Left forelimb (tissue), 1 donor: ENCODE data around the gene PTPRQ.
"Not testable (repeated sequence)": the region's sequence is repeated elsewhere in the genome, so short reads cannot be mapped to it uniquely, and the experiment has no call there.

Source experiments
- DNase-seq: peaks from one replicate; pipeline ENCODE4 v3.0.0-alpha.2; 2018; ENCODE audit warnings: low spot score

PTPRQ gene

GRCh38 chr12:80470403-80470802 lies 26.4 kb downstream of the PTPRQ start:
- no peak for DNase-seq

- DNase-seq, result no peak
Measured at GRCh38 chr12:80472236-80472635, 28.2 kb downstream of the PTPRQ start.

- DNase-seq, result peak; percentile 65
Measured at GRCh38 chr12:80472911-80473500, 29.0 kb downstream of the PTPRQ start.

GRCh38 chr12:80477521-80478145 lies 33.6 kb downstream of the PTPRQ start:
- not testable (repeated sequence) for DNase-seq

GRCh38 chr12:80484746-80485145 lies 40.7 kb downstream of the PTPRQ start:
- no peak for DNase-seq

GRCh38 chr12:80485222-80485987 lies 41.4 kb downstream of the PTPRQ start:
- no peak for DNase-seq

- DNase-seq, result no peak
Measured at GRCh38 chr12:80490329-80490728, 46.3 kb downstream of the PTPRQ start.

- DNase-seq, result no peak
Measured at GRCh38 chr12:80491166-80491565, 47.1 kb downstream of the PTPRQ start.

- DNase-seq, result no peak
Measured at GRCh38 chr12:80493466-80493865, 49.4 kb downstream of the PTPRQ start.

- no peak for DNase-seq
Measured at GRCh38 chr12:80494836-80495235, 50.8 kb downstream of the PTPRQ start.

- DNase-seq, result no peak
Measured at GRCh38 chr12:80498059-80498728, 54.2 kb downstream of the PTPRQ start.

- no peak for DNase-seq
Measured at GRCh38 chr12:80504389-80505163, 60.5 kb downstream of the PTPRQ start.

- DNase-seq, result no peak
Measured at GRCh38 chr12:80509781-80510556, 65.9 kb downstream of the PTPRQ start.

GRCh38 chr12:80512781-80513180 lies 68.7 kb downstream of the PTPRQ start:
- no peak for DNase-seq

- no peak for DNase-seq
Measured at GRCh38 chr12:80513211-80513610, 69.2 kb downstream of the PTPRQ start.

- DNase-seq, result no peak
Measured at GRCh38 chr12:80517655-80518054, 73.6 kb downstream of the PTPRQ start.

GRCh38 chr12:80531646-80532045 lies 87.6 kb downstream of the PTPRQ start:
- no peak for DNase-seq

GRCh38 chr12:80539029-80539428 lies 95.0 kb downstream of the PTPRQ start:
- DNase-seq, result no peak

GRCh38 chr12:80549298-80549697 lies 105.3 kb downstream of the PTPRQ start:
- DNase-seq, result no peak

GRCh38 chr12:80551897-80552296 lies 107.9 kb downstream of the PTPRQ start:
- no peak for DNase-seq

- DNase-seq, result no peak
Measured at GRCh38 chr12:80553316-80553715, 109.3 kb downstream of the PTPRQ start.
